Femur (tissue), 1 donor: ENCODE results near the gene SYCP2L.
"Not testable (repeated sequence)": the region's sequence is repeated elsewhere in the genome, so short reads cannot be mapped to it uniquely, and the experiment has no call there.

Experiments used
- DNase-seq: peaks from one replicate; pipeline ENCODE4 v3.0.0-alpha.2; 2017

SYCP2L gene

GRCh38 chr6:10957414-10957886 lies 70.6 kb downstream of the SYCP2L start:
- no peak for DNase-seq

GRCh38 chr6:10960171-10960570 lies 73.3 kb downstream of the SYCP2L start:
- DNase-seq: no peak

DNA sequence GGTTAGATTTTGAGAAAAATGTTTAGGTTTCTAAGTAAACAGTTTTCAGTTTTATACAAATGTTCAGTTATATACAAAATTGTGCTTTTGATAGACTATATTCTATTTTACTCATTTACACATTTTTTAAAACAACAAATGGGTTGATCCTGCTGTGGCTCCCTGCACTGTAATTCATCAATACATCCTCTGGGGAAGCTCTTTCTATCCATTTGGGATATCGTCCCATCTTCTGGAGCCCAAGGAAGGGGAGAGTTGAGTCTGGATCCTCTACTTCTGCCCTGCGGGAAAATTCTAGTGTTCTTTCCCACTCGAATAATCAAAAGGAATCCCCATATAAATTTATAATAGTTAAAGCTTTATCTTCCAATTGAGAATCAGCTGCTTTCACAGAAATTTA lies 75.0 kb downstream of the SYCP2L start:
- no peak for DNase-seq

- DNase-seq: no peak
Observed at GRCh38 chr6:10962673-10963072, 75.8 kb downstream of the SYCP2L start.

- DNase-seq: no peak
Observed at GRCh38 chr6:10963113-10963512, 76.3 kb downstream of the SYCP2L start.

DNA sequence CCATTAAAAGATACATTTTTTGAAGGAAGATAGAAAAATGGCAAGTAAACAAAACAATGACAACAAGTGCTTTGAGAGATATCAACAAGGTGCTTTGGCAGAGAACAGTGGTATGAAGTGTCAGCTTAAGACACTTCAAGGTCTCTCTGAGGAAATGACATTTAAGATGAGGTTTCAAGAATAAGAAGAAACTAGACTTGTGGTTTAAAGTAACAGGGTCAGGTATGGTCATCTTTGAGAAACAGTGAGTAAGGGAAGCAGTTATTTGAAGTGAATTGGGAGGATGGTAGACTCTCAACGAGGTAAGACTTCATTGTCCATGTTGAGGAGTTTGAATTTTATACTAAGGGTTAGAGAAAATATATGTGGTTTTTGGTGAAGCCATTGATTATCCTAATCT lies 77.8 kb downstream of the SYCP2L start:
- DNase-seq: no peak

GRCh38 chr6:10968776-10969175 lies 81.9 kb downstream of the SYCP2L start:
- DNase-seq: no peak

GRCh38 chr6:10970731-10971130 lies 83.9 kb downstream of the SYCP2L start:
- no peak for DNase-seq

GRCh38 chr6:10972196-10972595 lies 85.3 kb downstream of the SYCP2L start:
- DNase-seq: no peak

DNA sequence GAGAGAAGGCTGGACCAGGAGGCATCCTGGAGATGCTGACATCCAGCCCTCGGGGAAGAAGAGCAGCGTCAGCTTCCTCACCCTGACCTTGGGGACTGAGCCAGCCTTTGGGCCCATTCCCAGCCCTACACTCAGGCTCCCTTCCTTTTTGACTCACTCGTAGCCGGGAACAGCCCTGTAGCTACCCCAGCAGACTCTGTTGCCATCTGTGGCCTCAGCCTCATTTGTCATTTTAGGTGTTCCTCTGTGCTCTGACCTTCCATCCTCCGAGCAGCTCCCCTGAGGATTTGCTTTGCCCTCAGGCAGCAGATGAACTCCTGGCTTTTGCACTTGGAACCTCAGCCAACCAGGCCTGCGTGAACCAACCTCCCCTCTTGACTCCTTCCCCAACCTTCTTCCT lies 89.7 kb downstream of the SYCP2L start:
- no peak for DNase-seq

DNA sequence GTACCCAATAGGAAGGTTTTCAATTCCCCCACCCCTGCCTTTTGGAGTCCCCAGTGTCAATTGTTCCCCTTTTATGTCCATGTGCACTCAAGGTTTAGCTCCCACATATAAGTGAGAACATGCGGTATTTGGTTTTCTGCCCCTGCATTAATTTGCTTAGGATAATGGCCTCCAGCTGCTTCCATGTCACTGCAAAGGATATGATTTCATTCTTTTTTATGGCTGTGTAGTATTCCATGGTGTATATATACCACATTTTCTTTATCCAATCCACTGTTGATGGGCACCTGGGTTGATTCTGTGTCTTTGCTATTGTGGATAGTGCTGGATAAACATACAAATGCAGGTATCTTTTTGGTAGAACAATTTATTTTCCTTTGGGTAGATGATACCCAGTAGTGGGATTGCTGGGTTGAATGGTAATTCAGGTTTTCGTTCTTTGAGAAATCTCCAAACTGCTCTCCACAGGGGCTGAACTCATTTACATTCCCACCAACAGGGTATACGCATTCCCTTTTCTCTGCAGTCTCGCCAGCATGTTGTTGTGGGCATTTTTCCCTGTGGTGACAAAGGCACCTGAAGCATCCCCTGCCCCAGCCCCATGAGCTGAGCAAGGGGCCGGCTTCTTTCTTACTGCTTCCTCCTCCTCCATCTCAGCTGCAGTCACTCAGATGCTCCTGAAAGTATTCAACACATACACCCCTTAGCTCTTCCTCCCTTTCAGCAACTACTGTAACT lies 90.5 kb downstream of the SYCP2L start:
- DNase-seq: no peak

- DNase-seq: no peak
Observed at GRCh38 chr6:10979603-10980002, 92.8 kb downstream of the SYCP2L start.

GRCh38 chr6:10981409-10981808 lies 94.6 kb downstream of the SYCP2L start:
- no peak for DNase-seq

DNA sequence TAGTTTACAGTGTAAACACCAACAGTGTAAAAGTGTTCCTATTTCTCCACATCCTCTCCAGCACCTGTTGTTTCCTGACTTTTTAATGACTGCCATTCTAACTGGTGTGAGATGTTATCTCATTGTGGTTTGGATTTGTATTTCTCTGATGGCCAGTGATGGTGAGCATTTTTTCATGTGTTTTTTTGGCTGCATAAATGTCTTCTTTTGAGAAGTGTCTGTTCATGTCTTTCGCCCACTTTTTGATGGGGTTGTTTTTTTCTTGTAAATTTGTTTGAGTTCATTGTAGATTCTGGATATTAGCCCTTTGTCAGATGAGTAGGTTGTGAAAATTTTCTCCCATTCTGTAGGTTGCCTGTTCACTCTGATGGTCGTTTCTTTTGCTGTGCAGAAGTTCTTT lies 98.1 kb downstream of the SYCP2L start:
- not testable (repeated sequence) for DNase-seq

- no peak for DNase-seq
Observed at GRCh38 chr6:10989587-10989986, 102.7 kb downstream of the SYCP2L start.

- no peak for DNase-seq
Observed at GRCh38 chr6:10991115-10991514, 104.3 kb downstream of the SYCP2L start.

DNA sequence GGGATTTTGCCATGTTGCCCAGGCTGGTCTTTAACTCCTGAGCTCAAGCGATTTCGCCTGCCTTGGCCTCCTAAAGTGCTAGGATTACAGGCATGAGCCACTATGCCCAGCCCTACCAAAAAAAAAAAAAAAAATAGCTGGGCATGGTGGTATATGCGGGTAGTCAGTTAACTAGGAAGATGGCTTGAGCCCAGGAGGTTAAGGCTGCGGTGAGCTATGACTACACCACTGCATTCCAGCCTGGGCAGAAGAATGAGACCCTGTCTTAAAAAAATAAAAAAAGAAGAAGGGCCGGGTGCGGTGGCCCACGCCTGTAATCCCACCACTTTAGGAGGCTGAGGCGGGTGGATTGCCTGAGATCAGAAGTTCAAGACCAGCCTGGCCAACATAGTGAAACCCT lies 107.0 kb downstream of the SYCP2L start:
- DNase-seq: no peak

DNA sequence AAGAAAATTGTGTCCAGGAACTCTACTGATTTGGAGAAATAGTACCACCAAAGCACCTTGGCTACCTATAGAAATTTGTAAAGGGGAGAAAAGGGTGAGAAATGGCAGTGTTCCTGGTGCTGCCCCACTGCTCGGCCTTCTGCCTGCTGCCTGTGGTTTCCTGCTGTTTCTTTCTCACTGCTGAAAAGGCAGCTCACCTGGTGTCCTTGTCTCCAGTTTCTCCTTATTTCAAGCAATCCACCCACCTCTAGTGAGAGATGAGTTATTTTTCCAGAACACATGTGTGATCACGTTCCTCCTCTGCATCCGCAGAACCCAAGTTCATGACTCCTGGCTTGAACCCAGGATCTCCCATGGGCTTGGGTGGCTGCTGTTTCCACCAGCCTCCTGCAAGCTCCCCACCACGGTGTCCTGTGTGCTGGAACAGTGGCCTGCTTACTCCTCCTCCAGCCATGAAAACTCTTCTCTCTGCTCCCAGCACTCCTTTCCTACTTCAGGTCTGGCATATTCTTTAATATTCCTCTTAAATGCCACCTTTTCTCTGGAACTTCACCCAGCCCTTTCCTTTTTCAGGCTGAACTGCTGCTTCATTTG lies 108.4 kb downstream of the SYCP2L start:
- no peak for DNase-seq

- no peak for DNase-seq
Observed at GRCh38 chr6:10999994-11000393, 113.1 kb downstream of the SYCP2L start.

- no peak for DNase-seq
Observed at GRCh38 chr6:11002176-11002575, 115.3 kb downstream of the SYCP2L start.

DNA sequence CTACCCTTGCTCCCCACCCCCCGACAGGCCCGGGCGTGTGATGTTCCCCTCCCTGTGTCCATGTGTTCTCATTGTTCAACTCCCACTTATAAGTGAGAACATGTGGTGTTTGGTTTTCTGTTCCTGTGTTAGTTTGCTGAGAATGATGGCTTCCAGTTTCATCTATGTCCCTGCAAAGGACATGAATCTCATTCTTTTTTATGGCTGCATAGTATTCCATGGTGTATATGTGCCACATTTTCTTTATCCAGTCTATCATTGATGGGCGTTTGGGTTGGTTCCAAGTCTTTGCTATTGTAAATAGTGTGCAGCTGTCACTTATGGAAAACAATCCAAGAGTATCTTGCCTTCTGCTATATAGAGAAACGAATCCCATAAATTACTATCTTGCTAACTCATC lies 116.4 kb downstream of the SYCP2L start:
- not testable (repeated sequence) for DNase-seq

GRCh38 chr6:11006061-11006460 lies 119.2 kb downstream of the SYCP2L start:
- no peak for DNase-seq

DNA sequence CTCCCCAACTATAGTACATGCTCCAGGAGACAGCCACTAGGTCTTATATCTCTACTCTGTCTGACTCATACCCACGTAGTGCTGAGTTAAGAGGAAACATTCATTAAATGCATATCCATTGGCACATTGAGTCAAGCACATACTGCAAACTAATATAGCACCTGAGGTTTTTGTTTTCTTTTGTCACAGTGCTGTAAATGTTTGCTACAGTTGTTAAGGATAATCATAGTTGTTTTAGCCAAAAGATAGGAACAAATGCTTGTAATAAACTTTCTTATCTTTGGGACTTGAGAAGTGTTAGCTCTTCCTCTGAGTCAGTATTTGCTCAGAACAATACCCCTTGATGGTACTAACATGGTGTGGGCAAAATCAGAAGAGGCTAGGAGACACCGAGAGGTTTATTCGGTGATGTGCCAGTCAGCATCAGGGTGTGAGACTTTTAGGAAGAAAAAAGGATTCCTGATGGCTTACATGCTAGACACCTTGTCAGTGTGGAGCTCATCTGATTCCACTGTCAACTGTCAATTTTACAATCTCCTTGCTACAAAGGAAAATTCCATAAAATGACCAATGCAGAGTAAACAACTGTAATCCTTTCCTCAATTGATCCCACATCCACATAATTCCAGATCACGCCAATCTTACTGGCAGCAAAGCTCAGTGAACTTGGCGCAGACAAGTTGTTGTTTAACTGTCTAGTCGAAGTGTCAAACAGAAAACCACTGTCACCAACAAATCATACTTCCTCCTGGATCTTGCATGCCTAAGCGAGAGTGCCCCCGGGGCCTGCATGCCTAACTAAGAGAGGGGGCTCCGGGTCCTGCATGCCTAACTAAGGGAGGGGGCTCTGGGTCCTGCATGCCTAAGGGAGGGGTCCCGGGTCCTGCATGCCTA lies 121.1 kb downstream of the SYCP2L start:
- no peak for DNase-seq

DNA sequence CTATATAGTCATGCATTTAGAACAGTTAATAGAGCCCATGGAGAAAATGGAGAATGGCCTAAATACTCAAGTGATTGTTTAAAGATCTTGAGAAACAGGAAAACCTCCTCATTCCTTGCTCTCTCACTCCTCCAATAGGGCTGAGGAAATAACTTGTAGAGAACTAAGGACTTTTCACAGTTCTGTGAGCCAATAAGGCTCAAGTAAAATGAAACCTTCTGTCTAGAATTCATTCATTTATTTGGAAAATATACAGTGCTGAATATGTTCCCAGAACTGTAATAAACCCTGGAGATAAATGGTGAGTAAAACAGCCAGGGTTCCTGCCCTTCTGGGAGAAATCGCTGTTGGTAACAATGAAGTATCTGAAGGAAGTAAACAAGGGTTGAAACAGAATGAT lies 122.0 kb downstream of the SYCP2L start:
- no peak for DNase-seq
